K562 (cell line): ENCODE measurements around the gene CTBP2. TPM values are rescaled to one million over a fixed set of nuclear protein-coding genes. Genes with fewer than 3 reads are reported as not detected.

ENCODE experiments used
- ATAC-seq: fragments of 200-7000 bp; cut with Tn5 transposase; 3 replicates; pipeline ENCODE4 v1.9.1; 2020; ENCODE audit warnings: moderate library complexity
- BruUV-seq: library from RNA; stranded (reverse); fragments of 400-500 nt; replicated peaks from 2 replicates; lab custom pipeline; 2021; lab: Mats Ljungman, UMichigan
- CTCF ChIA-PET: fragments of 300-600 bp; formaldehyde crosslinking; extraction: SDS; loops from one replicate; lab custom pipeline; 2021; ENCODE audit warnings: low intra/inter-chr PET ratio; lab: Yijun Ruan, JAX
- POLR2A ChIA-PET: fragments of 300-600, 350-650 bp; sonication (Branson Sonifier 250); formaldehyde crosslinking; extraction: SDS; loops from one replicate; lab custom pipeline; 2021; ENCODE audit warnings: antibody characterized with exemption, inconsistent platforms; lab: Yijun Ruan, JAX
- DNase-seq, 4 experiments: peaks; one replicate each; pipeline versions ENCODE4 v3.0.0 to v3.0.0-alpha.2; 2011 to 2018; ENCODE audit warnings: low spot score in 3 of 4, mixed read lengths in 3 of 4; ENCODE audit errors: extremely low read depth in 1 of 4
- FAIRE-seq: peaks from 2 replicates; lab custom pipeline; 2011; peaks lifted over from hg19 to GRCh38; lab: Jason Lieb, UNC
- H2AFZ ChIP-seq: 2 replicates; pipeline ENCODE4 v1.6.0; 2011; ENCODE audit warnings: low read depth, low read length, control low read depth, inconsistent platforms
- H3K27ac ChIP-seq: fragments of 200-600 bp; 3 replicates; pipeline ENCODE4 v1.8.0; 2011; ENCODE audit warnings: low read depth, mild to moderate bottlenecking, control low read depth, inconsistent platforms, low read length, moderate library complexity, mixed read lengths; ENCODE audit errors: extremely low read depth
- H3K27me3 ChIP-seq, 2 experiments: fragments of 300-600 bp in 1 of 2; 2 replicates in 1 of 2; 3 replicates in 1 of 2; pipeline versions ENCODE4 v1.6.0 to v1.8.0; 2011; ENCODE audit warnings: inconsistent platforms in 2 of 2, low read length in 2 of 2, mild to moderate bottlenecking in 1 of 2, mixed read lengths in 1 of 2, moderate library complexity in 1 of 2; ENCODE audit not compliant: control insufficient read depth in 2 of 2, insufficient read depth in 2 of 2
- H3K36me3 ChIP-seq: fragments of 300-600 bp; 3 replicates; pipeline ENCODE4 v1.8.0; 2011; ENCODE audit warnings: mild to moderate bottlenecking, low read length, inconsistent platforms; ENCODE audit not compliant: control insufficient read depth, insufficient read depth
- H3K4me1 ChIP-seq, 2 experiments: fragments of 200-600 bp in 1 of 2; replicated peaks in 1 of 2; 2 replicates in 1 of 2; 3 replicates in 1 of 2; pipeline versions ENCODE4 v1.5.1 to v1.8.0; 2011; ENCODE audit warnings: inconsistent platforms in 2 of 2, low read length in 2 of 2, mild to moderate bottlenecking in 1 of 2, mixed read lengths in 1 of 2, moderate library complexity in 1 of 2; ENCODE audit not compliant: control insufficient read depth in 2 of 2, insufficient read depth in 2 of 2
- H3K4me2 ChIP-seq: 2 replicates; pipeline ENCODE4 v1.6.1; 2011; ENCODE audit warnings: low read length, control low read depth, inconsistent platforms, mixed read lengths; ENCODE audit not compliant: insufficient read depth
- H3K4me3 ChIP-seq: fragments of 200-600 bp; sonication (generic), shearing (Covaris generic); 2 replicates; pipeline ENCODE4 v1.5.1; 2016; ENCODE audit warnings: control low read depth, inconsistent platforms
- H3K79me2 ChIP-seq: fragments of 200-600 bp; 3 replicates; pipeline ENCODE4 v1.8.0; 2011; ENCODE audit warnings: low read length, inconsistent platforms; ENCODE audit not compliant: control insufficient read depth, insufficient read depth
- H3K9ac ChIP-seq, 2 experiments: 2 replicates each; pipeline versions ENCODE4 v1.6.0 to v1.6.1; 2011; ENCODE audit warnings: low read depth in 2 of 2, low read length in 2 of 2, control low read depth in 1 of 2, inconsistent platforms in 1 of 2, mild to moderate bottlenecking in 1 of 2, mixed read lengths in 1 of 2; ENCODE audit not compliant: insufficient read depth in 1 of 2
- H3K9me1 ChIP-seq: one replicate; pipeline ENCODE4 v1.6.0; 2011; ENCODE audit warnings: inconsistent platforms, mild to moderate bottlenecking, low read length, moderate library complexity; ENCODE audit not compliant: control insufficient read depth, insufficient read depth
- H3K9me3 ChIP-seq: replicated peaks from 2 replicates; pipeline ENCODE4 v1.5.1; 2011; ENCODE audit warnings: low read depth, low read length, inconsistent platforms; ENCODE audit not compliant: control insufficient read depth, insufficient read depth
- H4K20me1 ChIP-seq: replicated peaks from 2 replicates; pipeline ENCODE4 v1.6.1; 2011; ENCODE audit warnings: low read length, inconsistent platforms, mixed read lengths; ENCODE audit not compliant: control insufficient read depth, insufficient read depth
- ARNT ChIP-seq, 2 experiments: fragments of 450-650 bp; IDR thresholded peaks; 2 replicates each; pipeline ENCODE4 v1.6.1; 2016; ENCODE audit warnings: mild to moderate bottlenecking in 1 of 2
- ERF ChIP-seq: fragments of 450-650 bp; formaldehyde crosslinking; IDR thresholded peaks from 2 replicates; pipeline ENCODE4 v1.4.0; 2020; ENCODE audit warnings: mild to moderate bottlenecking, mixed read lengths
- NR2C1 ChIP-seq, 2 experiments: fragments of 450-650 bp; IDR thresholded peaks; 2 replicates each; pipeline ENCODE4 v1.6.1; 2017; ENCODE audit warnings: mild to moderate bottlenecking in 2 of 2, antibody characterized with exemption in 1 of 2, inconsistent platforms in 1 of 2, missing compliant biosample characterization in 1 of 2, missing genetic modification characterization in 1 of 2
- SP2 ChIP-seq: IDR thresholded peaks from 2 replicates; pipeline ENCODE4 v1.6.1; 2011; ENCODE audit warnings: mild to moderate bottlenecking, low read depth, low read length, moderate library complexity; ENCODE audit not compliant: poor library complexity, severe bottlenecking; ENCODE audit errors: extremely low read depth
- ZKSCAN3 ChIP-seq: fragments of 250-450 bp; sonication (Bioruptor Pico); IDR thresholded peaks from 2 replicates; pipeline ENCODE4 v1.4.0; 2020
- ZNF239 ChIP-seq: fragments of 250-450 bp; sonication (Bioruptor Pico); IDR thresholded peaks from 2 replicates; pipeline ENCODE4 v1.4.0; 2020; ENCODE audit warnings: mild to moderate bottlenecking
- WGBS: fragments of 100-300 bp; shearing (Covaris generic); methylation state at CpG from one replicate; pipeline ENCODE4 v1.1.6; 2016; ENCODE audit warnings: low coverage, mixed read lengths; ENCODE audit not compliant: insufficient coverage; ENCODE audit errors: missing lambda C conversion rate; 5-methylcytosine and 5-hydroxymethylcytosine counted together
- in situ Hi-C: fragments of 300-500 bp; cut with MboI; formaldehyde crosslinking; loops from 4 replicates; pipeline ENCODE4 v1.15.0; 2018; ENCODE audit warnings: inconsistent platforms, mixed read lengths
- intact Hi-C: fragments of 100-400 bp; cut with micrococcal nuclease; formaldehyde crosslinking; loops from 2 replicates; pipeline ENCODE4 v1.14.2; 2022
- polyA plus RNA-seq, 8 experiments: library from polyadenylated mRNA; depleted of rRNA in 4 of 8; stranded (reverse) in 5 of 8; unstranded in 3 of 8; fragments of >200 nt; fragmentation: Nextera tagmentation in 2 of 8; fragmentation: Illumina TruSeq in 1 of 8; extraction: Ambion mirVana in 2 of 8; extraction: Trizol in 1 of 8; gene quantifications; 2 replicates each; pipeline versions ENCODE4 v1.2.1 to v1.2.3, GENCODE V29; 2011 to 2014; ENCODE audit warnings: inconsistent platforms in 1 of 8, missing spikeins in 1 of 8
- total RNA-seq, 7 experiments: library from RNA; depleted of rRNA in 6 of 7; stranded (reverse); fragments of >200 nt in 6 of 7; fragmentation: Illumina TruSeq in 2 of 7; extraction: Trizol in 2 of 7; gene quantifications; 2 replicates each; pipeline versions ENCODE4 v1.2.1 to v1.2.3, GENCODE V29; 2011 to 2021; ENCODE audit warnings: low replicate concordance in 1 of 7
- TF ChIP-seq, protein P1 (sequence below): fragments of 250-450 bp; sonication (Bioruptor Pico); IDR thresholded peaks from 2 replicates; pipeline ENCODE4 v1.4.0; 2020
- TF ChIP-seq, protein P2 (sequence below), 2 experiments: fragments of 450-650 bp in 1 of 2; IDR thresholded peaks; 2 replicates each; pipeline ENCODE4 v1.6.1; 2011 to 2017; ENCODE audit warnings: low read depth in 2 of 2, antibody characterized with exemption in 1 of 2, borderline replicate concordance in 1 of 2, low read length in 1 of 2, mild to moderate bottlenecking in 1 of 2, mixed read lengths in 1 of 2; ENCODE audit not compliant: control insufficient read depth in 1 of 2
- TF ChIP-seq, protein P3 (sequence below): fragments of 450-650 bp; formaldehyde crosslinking; conservative IDR thresholded peaks from 2 replicates; pipeline ENCODE4 v1.4.0; 2022; ENCODE audit warnings: mild to moderate bottlenecking, missing genetic modification characterization
- TF ChIP-seq, protein P4 (sequence below): fragments of 450-650 bp; formaldehyde crosslinking; IDR thresholded peaks from 2 replicates; pipeline ENCODE4 v1.4.0; 2020; ENCODE audit warnings: mild to moderate bottlenecking, mixed read lengths

The CTBP2 gene
- total and polyA plus RNA-seq, 9 of the 15 experiments (the other 6 are each of a cell fraction or from before 2014, with no cell fraction given): 1.3 to 8.8 (median 5.1) TPM

DNA sequence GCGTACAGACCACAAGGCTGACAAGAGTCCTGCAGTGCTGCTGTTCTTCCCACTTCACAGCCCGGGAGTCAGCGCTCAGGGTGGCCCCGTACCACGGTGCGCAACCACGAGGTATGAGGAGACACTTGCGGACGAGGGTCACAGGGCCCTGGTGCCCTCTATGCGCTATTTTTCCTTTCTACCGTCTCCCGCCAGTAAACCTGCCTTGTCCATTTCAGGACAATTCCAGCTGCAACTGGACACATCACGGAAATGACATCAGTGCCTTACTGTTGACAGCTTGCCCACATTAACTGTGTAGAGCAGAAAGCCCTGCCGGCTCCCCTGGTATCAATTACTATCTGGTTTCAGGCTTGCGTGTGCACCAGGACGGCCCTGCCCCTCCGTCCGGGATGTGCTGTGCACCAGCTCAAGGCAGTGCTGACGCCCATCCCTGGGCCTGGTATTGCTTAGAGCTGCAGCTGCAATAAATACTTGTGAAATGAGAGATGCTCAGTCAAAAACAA is 153.4 kb downstream of the CTBP2 start:
- no peaks in the 10 kb centered on the region for H3K79me2 ChIP-seq
- no peak overlapping the region for H3K4me3 ChIP-seq
- no peaks in the 10 kb centered on the region for H3K4me1 ChIP-seq
- intact Hi-C loops: no loop called here
- H3K9me3 ChIP-seq: no peaks in the 10 kb centered on the region
- no peak for ATAC-seq
- CTCF ChIA-PET: no interaction called here
- H3K27ac ChIP-seq: no peak overlapping the region
- in situ Hi-C loops: no loop called here
- no peak overlapping the region for H2AFZ ChIP-seq
- POLR2A ChIA-PET: no interaction called here
- H3K9me1 ChIP-seq: no peaks in the 10 kb centered on the region
- no peaks in the 10 kb centered on the region for H3K27me3 ChIP-seq
- no TSS peak for BruUV-seq
- FAIRE-seq: no peak
- H4K20me1 ChIP-seq: no peaks in the 10 kb centered on the region
- no peaks in the 10 kb centered on the region for H3K36me3 ChIP-seq
- H3K9ac ChIP-seq: no peak overlapping the region
- no CpG with 5 or more reads among the region's 19 CpGs for WGBS
- no peak overlapping the region for H3K4me2 ChIP-seq
- DNase-seq: no peak
- TF ChIP-seq, protein P1, sequence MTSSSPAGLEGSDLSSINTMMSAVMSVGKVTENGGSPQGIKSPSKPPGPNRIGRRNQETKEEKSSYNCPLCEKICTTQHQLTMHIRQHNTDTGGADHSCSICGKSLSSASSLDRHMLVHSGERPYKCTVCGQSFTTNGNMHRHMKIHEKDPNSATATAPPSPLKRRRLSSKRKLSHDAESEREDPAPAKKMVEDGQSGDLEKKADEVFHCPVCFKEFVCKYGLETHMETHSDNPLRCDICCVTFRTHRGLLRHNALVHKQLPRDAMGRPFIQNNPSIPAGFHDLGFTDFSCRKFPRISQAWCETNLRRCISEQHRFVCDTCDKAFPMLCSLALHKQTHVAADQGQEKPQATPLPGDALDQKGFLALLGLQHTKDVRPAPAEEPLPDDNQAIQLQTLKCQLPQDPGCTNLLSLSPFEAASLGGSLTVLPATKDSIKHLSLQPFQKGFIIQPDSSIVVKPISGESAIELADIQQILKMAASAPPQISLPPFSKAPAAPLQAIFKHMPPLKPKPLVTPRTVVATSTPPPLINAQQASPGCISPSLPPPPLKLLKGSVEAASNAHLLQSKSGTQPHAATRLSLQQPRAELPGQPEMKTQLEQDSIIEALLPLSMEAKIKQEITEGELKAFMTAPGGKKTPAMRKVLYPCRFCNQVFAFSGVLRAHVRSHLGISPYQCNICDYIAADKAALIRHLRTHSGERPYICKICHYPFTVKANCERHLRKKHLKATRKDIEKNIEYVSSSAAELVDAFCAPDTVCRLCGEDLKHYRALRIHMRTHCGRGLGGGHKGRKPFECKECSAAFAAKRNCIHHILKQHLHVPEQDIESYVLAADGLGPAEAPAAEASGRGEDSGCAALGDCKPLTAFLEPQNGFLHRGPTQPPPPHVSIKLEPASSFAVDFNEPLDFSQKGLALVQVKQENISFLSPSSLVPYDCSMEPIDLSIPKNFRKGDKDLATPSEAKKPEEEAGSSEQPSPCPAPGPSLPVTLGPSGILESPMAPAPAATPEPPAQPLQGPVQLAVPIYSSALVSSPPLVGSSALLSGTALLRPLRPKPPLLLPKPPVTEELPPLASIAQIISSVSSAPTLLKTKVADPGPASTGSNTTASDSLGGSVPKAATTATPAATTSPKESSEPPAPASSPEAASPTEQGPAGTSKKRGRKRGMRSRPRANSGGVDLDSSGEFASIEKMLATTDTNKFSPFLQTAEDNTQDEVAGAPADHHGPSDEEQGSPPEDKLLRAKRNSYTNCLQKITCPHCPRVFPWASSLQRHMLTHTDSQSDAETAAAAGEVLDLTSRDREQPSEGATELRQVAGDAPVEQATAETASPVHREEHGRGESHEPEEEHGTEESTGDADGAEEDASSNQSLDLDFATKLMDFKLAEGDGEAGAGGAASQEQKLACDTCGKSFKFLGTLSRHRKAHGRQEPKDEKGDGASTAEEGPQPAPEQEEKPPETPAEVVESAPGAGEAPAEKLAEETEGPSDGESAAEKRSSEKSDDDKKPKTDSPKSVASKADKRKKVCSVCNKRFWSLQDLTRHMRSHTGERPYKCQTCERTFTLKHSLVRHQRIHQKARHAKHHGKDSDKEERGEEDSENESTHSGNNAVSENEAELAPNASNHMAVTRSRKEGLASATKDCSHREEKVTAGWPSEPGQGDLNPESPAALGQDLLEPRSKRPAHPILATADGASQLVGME (CRISPR knock-in tag): no peak
- TF ChIP-seq SP2 (no peak), NR2C1 (IDR thresholded peaks at IDR 0.05) (no peak), NR2C1 (tag; IDR thresholded peaks at IDR 0.05) (no peak), ZNF239 (CRISPR knock-in tag) (no peak), ERF (CRISPR knock-in tag) (no peak), ARNT (IDR thresholded peaks at IDR 0.05) (no peak), ZKSCAN3 (CRISPR knock-in tag) (no peak)
- TF ChIP-seq, protein P2, sequence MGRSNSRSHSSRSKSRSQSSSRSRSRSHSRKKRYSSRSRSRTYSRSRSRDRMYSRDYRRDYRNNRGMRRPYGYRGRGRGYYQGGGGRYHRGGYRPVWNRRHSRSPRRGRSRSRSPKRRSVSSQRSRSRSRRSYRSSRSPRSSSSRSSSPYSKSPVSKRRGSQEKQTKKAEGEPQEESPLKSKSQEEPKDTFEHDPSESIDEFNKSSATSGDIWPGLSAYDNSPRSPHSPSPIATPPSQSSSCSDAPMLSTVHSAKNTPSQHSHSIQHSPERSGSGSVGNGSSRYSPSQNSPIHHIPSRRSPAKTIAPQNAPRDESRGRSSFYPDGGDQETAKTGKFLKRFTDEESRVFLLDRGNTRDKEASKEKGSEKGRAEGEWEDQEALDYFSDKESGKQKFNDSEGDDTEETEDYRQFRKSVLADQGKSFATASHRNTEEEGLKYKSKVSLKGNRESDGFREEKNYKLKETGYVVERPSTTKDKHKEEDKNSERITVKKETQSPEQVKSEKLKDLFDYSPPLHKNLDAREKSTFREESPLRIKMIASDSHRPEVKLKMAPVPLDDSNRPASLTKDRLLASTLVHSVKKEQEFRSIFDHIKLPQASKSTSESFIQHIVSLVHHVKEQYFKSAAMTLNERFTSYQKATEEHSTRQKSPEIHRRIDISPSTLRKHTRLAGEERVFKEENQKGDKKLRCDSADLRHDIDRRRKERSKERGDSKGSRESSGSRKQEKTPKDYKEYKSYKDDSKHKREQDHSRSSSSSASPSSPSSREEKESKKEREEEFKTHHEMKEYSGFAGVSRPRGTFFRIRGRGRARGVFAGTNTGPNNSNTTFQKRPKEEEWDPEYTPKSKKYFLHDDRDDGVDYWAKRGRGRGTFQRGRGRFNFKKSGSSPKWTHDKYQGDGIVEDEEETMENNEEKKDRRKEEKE (IDR thresholded peaks at IDR 0.05; ENCODE audit: borderline replicate concordance in 1 of 2, control insufficient read depth in 1 of 2, low read depth in 2 of 2, low read length in 1 of 2): no peak
- TF ChIP-seq, protein P3, sequence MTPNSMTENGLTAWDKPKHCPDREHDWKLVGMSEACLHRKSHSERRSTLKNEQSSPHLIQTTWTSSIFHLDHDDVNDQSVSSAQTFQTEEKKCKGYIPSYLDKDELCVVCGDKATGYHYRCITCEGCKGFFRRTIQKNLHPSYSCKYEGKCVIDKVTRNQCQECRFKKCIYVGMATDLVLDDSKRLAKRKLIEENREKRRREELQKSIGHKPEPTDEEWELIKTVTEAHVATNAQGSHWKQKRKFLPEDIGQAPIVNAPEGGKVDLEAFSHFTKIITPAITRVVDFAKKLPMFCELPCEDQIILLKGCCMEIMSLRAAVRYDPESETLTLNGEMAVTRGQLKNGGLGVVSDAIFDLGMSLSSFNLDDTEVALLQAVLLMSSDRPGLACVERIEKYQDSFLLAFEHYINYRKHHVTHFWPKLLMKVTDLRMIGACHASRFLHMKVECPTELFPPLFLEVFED (CRISPR knock-in tag): no peak
- TF ChIP-seq, protein P4, sequence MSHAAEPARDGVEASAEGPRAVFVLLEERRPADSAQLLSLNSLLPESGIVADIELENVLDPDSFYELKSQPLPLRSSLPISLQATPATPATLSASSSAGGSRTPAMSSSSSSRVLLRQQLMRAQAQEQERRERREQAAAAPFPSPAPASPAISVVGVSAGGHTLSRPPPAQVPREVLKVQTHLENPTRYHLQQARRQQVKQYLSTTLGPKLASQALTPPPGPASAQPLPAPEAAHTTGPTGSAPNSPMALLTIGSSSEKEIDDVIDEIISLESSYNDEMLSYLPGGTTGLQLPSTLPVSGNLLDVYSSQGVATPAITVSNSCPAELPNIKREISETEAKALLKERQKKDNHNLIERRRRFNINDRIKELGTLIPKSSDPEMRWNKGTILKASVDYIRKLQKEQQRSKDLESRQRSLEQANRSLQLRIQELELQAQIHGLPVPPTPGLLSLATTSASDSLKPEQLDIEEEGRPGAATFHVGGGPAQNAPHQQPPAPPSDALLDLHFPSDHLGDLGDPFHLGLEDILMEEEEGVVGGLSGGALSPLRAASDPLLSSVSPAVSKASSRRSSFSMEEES (CRISPR knock-in tag): no peak
